ENCODE measurements around the gene ARHGEF6. TPM values are rescaled to one million over a fixed set of nuclear protein-coding genes. Genes with fewer than 3 reads are reported as not detected.

The ARHGEF6 gene
- total and polyA plus RNA-seq, 8 donors, result 1.7 to 22.9 (median 8.1) TPM

DNA sequence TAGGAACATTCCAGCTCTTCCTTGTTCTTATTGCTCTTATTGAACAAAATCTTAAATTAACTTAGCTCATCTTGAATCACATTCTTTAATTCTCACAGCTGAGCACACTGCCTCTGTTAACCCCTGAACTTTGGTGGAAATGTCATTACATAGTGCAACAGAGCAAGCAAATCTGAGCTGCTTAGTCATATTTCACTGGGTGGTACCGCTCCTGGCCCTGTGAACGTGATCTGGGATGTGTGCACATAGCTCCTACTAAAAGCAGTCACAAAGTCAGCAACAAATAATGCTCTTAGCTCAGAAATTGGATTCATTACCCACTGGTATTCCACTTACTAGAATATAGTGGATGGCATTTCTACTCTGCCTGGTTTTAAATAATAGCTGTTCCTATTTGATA is 27.9 kb downstream of the ARHGEF6 start:
- intact Hi-C loops (cut with DNase I; ENCODE audit: low total_unique reads), result no loop called here
- TF ChIP-seq POLR2A (IDR thresholded peaks at IDR 0.05) (no peak), POLR2AphosphoS5 (IDR thresholded peaks at IDR 0.05) (peak in 1 of 3 donors; percentile 10)
- Histone ChIP-seq H3K9me3 (no peaks in the 10 kb centered on the region), H3K27me3 (no peaks in the 10 kb centered on the region), H3K4me3 (no peak overlapping the region), H3K4me1 (peaks cover 0 to 19% (median 6%) of the 10 kb centered on the region in 4 donors), H3K27ac (peak overlapping the region in 1 of 5 donors; percentile 39), H3K36me3 (no peaks in the 10 kb centered on the region)
- peak in 1 of 2 donors; percentile 40 for DNase-seq
- WGBS, 5 donors, result 25 to 56% (median 38%) methylated on average over 2 of the region's 2 CpGs

DNA sequence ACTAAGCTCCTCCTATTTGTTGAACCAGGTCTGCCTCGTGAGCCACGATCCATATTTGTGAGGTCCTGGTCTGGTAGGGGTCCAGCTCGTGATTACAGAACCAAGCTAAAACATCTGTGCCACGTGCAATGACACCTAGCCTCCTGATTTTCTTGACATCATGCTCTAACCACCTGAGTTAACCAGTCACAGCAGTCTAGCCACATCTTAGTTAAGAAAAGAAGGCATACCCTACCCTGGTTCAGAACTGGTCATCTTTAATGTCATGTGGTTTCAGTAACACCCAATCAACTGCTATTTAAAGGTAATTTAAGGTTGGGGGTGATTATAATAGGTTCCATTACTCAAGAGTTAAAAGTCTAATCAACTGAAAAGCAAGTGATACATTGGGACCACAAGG is 28.4 kb downstream of the ARHGEF6 start:
- no peak for DNase-seq
- intact Hi-C loops (cut with DNase I; ENCODE audit: low total_unique reads), result no loop called here
- Histone ChIP-seq H3K4me1 (peaks cover 0 to 21% (median 6%) of the 10 kb centered on the region in 4 donors), H3K9me3 (no peaks in the 10 kb centered on the region), H3K27me3 (no peaks in the 10 kb centered on the region), H3K27ac (peak overlapping the region in 1 of 5 donors; percentile 4), H3K4me3 (no peak overlapping the region), H3K36me3 (no peaks in the 10 kb centered on the region)
- no peak for TF ChIP-seq CTCF (IDR thresholded peaks at IDR 0.05)
- TF ChIP-seq EP300 (IDR thresholded peaks at IDR 0.05), result no peak
- TF ChIP-seq POLR2A (IDR thresholded peaks at IDR 0.05), result no peak
- no peak for TF ChIP-seq POLR2AphosphoS5 (IDR thresholded peaks at IDR 0.05)
- WGBS, 5 donors, result 57 to 94% (median 88%) methylated on average over 4 of the region's 4 CpGs

DNA sequence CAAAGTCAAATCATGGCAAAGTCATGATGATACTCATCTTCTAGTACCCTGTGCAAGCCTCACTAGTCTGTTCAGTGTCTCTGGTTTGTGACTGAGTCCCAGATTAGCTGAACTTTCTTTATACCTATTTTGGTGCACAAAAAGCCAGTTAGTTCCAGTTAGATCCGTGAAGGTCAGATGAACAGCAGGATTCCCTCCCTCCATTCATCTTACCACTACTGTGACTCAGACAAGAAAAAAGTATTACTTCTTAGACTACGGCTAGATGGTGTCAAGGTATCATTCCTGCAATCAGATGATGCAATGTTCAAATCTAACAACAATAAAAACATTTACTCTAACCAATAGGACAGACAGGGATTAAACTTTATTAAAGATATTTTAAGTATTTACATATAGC is 30.4 kb downstream of the ARHGEF6 start:
- intact Hi-C loops (cut with DNase I; ENCODE audit: low total_unique reads), result no loop called here
- H3K9me3 ChIP-seq, result no peaks in the 10 kb centered on the region
- WGBS, 5 donors, result 48 to 63% (median 50%) methylated on average over 2 of the region's 2 CpGs

GRCh38 chrX:136747003-136747986 is 33.4 kb downstream of the ARHGEF6 start:
- peaks cover 0 to 24% (median 7%) of the 10 kb centered on the region in 4 donors for H3K4me1 ChIP-seq
- no peaks in the 10 kb centered on the region for H3K27me3 ChIP-seq
- no peaks in the 10 kb centered on the region for H3K36me3 ChIP-seq
- peak overlapping the region in 2 of 5 donors; percentile 23 to 55 for H3K27ac ChIP-seq
- TF ChIP-seq POLR2A (IDR thresholded peaks at IDR 0.05) (no peak), CTCF (IDR thresholded peaks at IDR 0.05) (no peak), POLR2AphosphoS5 (IDR thresholded peaks at IDR 0.05) (no peak), EP300 (IDR thresholded peaks at IDR 0.05) (no peak)
- peak in 1 of 2 donors; percentile 12 for DNase-seq
- H3K9me3 ChIP-seq, result no peaks in the 10 kb centered on the region
- intact Hi-C loops (cut with DNase I; ENCODE audit: low total_unique reads), result no loop called here
- no peak overlapping the region for H3K4me3 ChIP-seq
- 50 to 62% (median 55%) methylated on average over 8 of the region's 8 CpGs for WGBS, 5 donors

More for the DNA sequence above, 30.4 kb downstream of the ARHGEF6 start:
- Histone ChIP-seq H3K27me3 (no peaks in the 10 kb centered on the region), H3K36me3 (no peaks in the 10 kb centered on the region), H3K27ac (no peak overlapping the region), H3K4me1 (peaks cover 0 to 23% (median 8%) of the 10 kb centered on the region in 4 donors), H3K4me3 (no peak overlapping the region)
- no peak for TF ChIP-seq CTCF (IDR thresholded peaks at IDR 0.05)
- TF ChIP-seq POLR2A (IDR thresholded peaks at IDR 0.05), result no peak
- no peak for TF ChIP-seq POLR2AphosphoS5 (IDR thresholded peaks at IDR 0.05)
- TF ChIP-seq EP300 (IDR thresholded peaks at IDR 0.05), result no peak
- no peak for DNase-seq

Data from stomach (tissue), 9 donors.